IPS-20b (cell line): ENCODE data around the gene CABLES1.

Source experiments
- H3K27ac ChIP-seq: one replicate; pipeline ENCODE4 v1.5.1; 2013; ENCODE audit warnings: low read length
- H3K27me3 ChIP-seq: 2 replicates; pipeline ENCODE4 v1.6.1; 2013; ENCODE audit warnings: mild to moderate bottlenecking, low read length, inconsistent platforms; ENCODE audit not compliant: insufficient read depth
- H3K36me3 ChIP-seq: 2 replicates; pipeline ENCODE4 v1.6.1; 2013; ENCODE audit warnings: low read depth, mild to moderate bottlenecking, inconsistent platforms, low read length, moderate library complexity; ENCODE audit not compliant: insufficient read depth
- H3K4me1 ChIP-seq: 2 replicates; pipeline ENCODE4 v1.6.1; 2013; ENCODE audit warnings: mild to moderate bottlenecking, control low read depth, inconsistent platforms, low read length, moderate library complexity; ENCODE audit not compliant: insufficient read depth
- H3K4me3 ChIP-seq: 2 replicates; pipeline ENCODE4 v1.5.1; 2013; ENCODE audit warnings: mild to moderate bottlenecking, low read length, inconsistent platforms
- H3K9ac ChIP-seq: 2 replicates; pipeline ENCODE4 v1.6.1; 2013; ENCODE audit warnings: low read depth, mild to moderate bottlenecking, inconsistent platforms, low read length, moderate library complexity
- H3K9me3 ChIP-seq: 2 replicates; pipeline ENCODE4 v1.6.1; 2013; ENCODE audit warnings: mild to moderate bottlenecking, low read depth, low read length, inconsistent platforms; ENCODE audit not compliant: insufficient read depth

The CABLES1 gene

GRCh38 chr18:23307567-23308295, 172.4 kb downstream of the CABLES1 start:
- Histone ChIP-seq H3K4me3 (no peak overlapping the region), H3K9me3 (no peaks in the 10 kb centered on the region), H3K27me3 (no peaks in the 10 kb centered on the region), H3K27ac (no peak overlapping the region), H3K4me1 (0 out of 2 replicates have a peak, but pooled peaks cover 4% of the 10 kb centered on the region), H3K36me3 (no peaks in the 10 kb centered on the region), H3K9ac (no peak overlapping the region)
